ENCODE results near the gene IFT27. TPM values are rescaled to one million over a fixed set of nuclear protein-coding genes. Genes with fewer than 3 reads are reported as not detected.
"Not testable (repeated sequence)": the region's sequence is repeated elsewhere in the genome, so short reads cannot be mapped to it uniquely, and the experiment has no call there.

Gene IFT27
- polyA plus RNA-seq, 1 donor (not counting 4 experiments of a cell fraction or from before 2014, with no cell fraction given) = 18.5 TPM

GRCh38 chr22:36732609-36733008 lies 43.3 kb downstream of the IFT27 start:
- Histone ChIP-seq H4K20me1 (ENCODE audit: control insufficient read depth, extremely low read depth, insufficient read depth, low read length) (peaks cover 2% of the 10 kb centered on the region), H3K4me1 (ENCODE audit: control insufficient read depth, extremely low read depth, insufficient read depth, low read length) (no peaks in the 10 kb centered on the region), H3K9me3 (ENCODE audit: control insufficient read depth, low read depth, low read length) (no peaks in the 10 kb centered on the region), H3K9ac (ENCODE audit: control insufficient read depth, extremely low read depth, insufficient read depth, low read length) (no peak overlapping the region), H3K27me3 (ENCODE audit: control insufficient read depth, extremely low read depth, insufficient read depth, low read length) (peaks cover 15% of the 10 kb centered on the region), H3K27ac (ENCODE audit: control insufficient read depth, insufficient read depth, low read length) (no peak overlapping the region), H2AFZ (ENCODE audit: control insufficient read depth, low read length) (no peak overlapping the region), H3K79me2 (ENCODE audit: control insufficient read depth, insufficient read depth, low read length) (no peaks in the 10 kb centered on the region), H3K9me1 (ENCODE audit: control insufficient read depth, extremely low read depth, insufficient read depth, low read length) (no peaks in the 10 kb centered on the region), H3K36me3 (ENCODE audit: control insufficient read depth in 2 of 2, extremely low read depth in 1 of 2, insufficient read depth in 2 of 2, low read length in 2 of 2) (no peaks in the 10 kb centered on the region), H3K4me3 (ENCODE audit: control insufficient read depth in 2 of 3, extremely low read depth in 1 of 3, insufficient read depth in 2 of 3, low read depth in 1 of 3, low read length in 3 of 3) (no peak overlapping the region), H3K4me2 (ENCODE audit: control insufficient read depth, extremely low read depth, insufficient read depth, low read depth, low read length) (no peak overlapping the region)
- TF ChIP-seq EZH2 (IDR thresholded peaks at IDR 0.05; ENCODE audit: low read length) = no peak
- TF ChIP-seq CTCF (optimal IDR thresholded peaks at IDR 0.05 in 1 of 3, IDR thresholded peaks at IDR 0.05 in 1 of 3, conservative IDR thresholded peaks at IDR 0.05 in 1 of 3; ENCODE audit: extremely low read depth in 1 of 3, insufficient read depth in 2 of 3, low read length in 3 of 3) = no peak
- FAIRE-seq (no peak), DNase-seq (ENCODE audit: low read depth, low spot score) (no peak)
- dilution Hi-C loops (cut with MboI; ENCODE audit: extremely low pct_ligation_motif_present, low sequenced_read_pairs) = no loop called here

- H4K20me1 ChIP-seq (ENCODE audit: control insufficient read depth, extremely low read depth, insufficient read depth, low read length) = peaks cover 2% of the 10 kb centered on the region
- H3K4me1 ChIP-seq (ENCODE audit: control insufficient read depth, extremely low read depth, insufficient read depth, low read length) = no peaks in the 10 kb centered on the region
- DNase-seq (ENCODE audit: low read depth, low spot score) (no peak), FAIRE-seq (no peak)
- dilution Hi-C loops (cut with MboI; ENCODE audit: extremely low pct_ligation_motif_present, low sequenced_read_pairs) = no loop called here
- H3K9me1 ChIP-seq (ENCODE audit: control insufficient read depth, extremely low read depth, insufficient read depth, low read length) = no peaks in the 10 kb centered on the region
- peaks cover 19% of the 10 kb centered on the region for H3K27me3 ChIP-seq (ENCODE audit: control insufficient read depth, extremely low read depth, insufficient read depth, low read length)
- no peaks in the 10 kb centered on the region for H3K9me3 ChIP-seq (ENCODE audit: control insufficient read depth, low read depth, low read length)
- TF ChIP-seq EZH2 (IDR thresholded peaks at IDR 0.05; ENCODE audit: low read length) = no peak
- no peak for TF ChIP-seq CTCF (optimal IDR thresholded peaks at IDR 0.05 in 1 of 3, IDR thresholded peaks at IDR 0.05 in 1 of 3, conservative IDR thresholded peaks at IDR 0.05 in 1 of 3; ENCODE audit: extremely low read depth in 1 of 3, insufficient read depth in 2 of 3, low read length in 3 of 3)
- H3K79me2 ChIP-seq (ENCODE audit: control insufficient read depth, insufficient read depth, low read length) = no peaks in the 10 kb centered on the region
- no peak overlapping the region for H3K4me3 ChIP-seq (ENCODE audit: control insufficient read depth in 2 of 3, extremely low read depth in 1 of 3, insufficient read depth in 2 of 3, low read depth in 1 of 3, low read length in 3 of 3)
- H2AFZ ChIP-seq (ENCODE audit: control insufficient read depth, low read length) = no peak overlapping the region
- no peak overlapping the region for H3K9ac ChIP-seq (ENCODE audit: control insufficient read depth, extremely low read depth, insufficient read depth, low read length)
- no peaks in the 10 kb centered on the region for H3K36me3 ChIP-seq (ENCODE audit: control insufficient read depth in 2 of 2, extremely low read depth in 1 of 2, insufficient read depth in 2 of 2, low read length in 2 of 2)
- no peak overlapping the region for H3K27ac ChIP-seq (ENCODE audit: control insufficient read depth, insufficient read depth, low read length)
- H3K4me2 ChIP-seq (ENCODE audit: control insufficient read depth, extremely low read depth, insufficient read depth, low read depth, low read length) = no peak overlapping the region
Measured at GRCh38 chr22:36731916-36732315, 44.0 kb downstream of the IFT27 start.

GRCh38 chr22:36731321-36731720 lies 44.6 kb downstream of the IFT27 start:
- H2AFZ ChIP-seq (ENCODE audit: control insufficient read depth, low read length); H3K9ac ChIP-seq (ENCODE audit: control insufficient read depth, extremely low read depth, insufficient read depth, low read length); H4K20me1 ChIP-seq (ENCODE audit: control insufficient read depth, extremely low read depth, insufficient read depth, low read length); H3K9me1 ChIP-seq (ENCODE audit: control insufficient read depth, extremely low read depth, insufficient read depth, low read length); H3K79me2 ChIP-seq (ENCODE audit: control insufficient read depth, insufficient read depth, low read length); H3K27ac ChIP-seq (ENCODE audit: control insufficient read depth, insufficient read depth, low read length); FAIRE-seq; H3K36me3 ChIP-seq (ENCODE audit: control insufficient read depth in 2 of 2, extremely low read depth in 1 of 2, insufficient read depth in 2 of 2, low read length in 2 of 2); H3K4me1 ChIP-seq (ENCODE audit: control insufficient read depth, extremely low read depth, insufficient read depth, low read length); H3K9me3 ChIP-seq (ENCODE audit: control insufficient read depth, low read depth, low read length); dilution Hi-C loops (cut with MboI; ENCODE audit: extremely low pct_ligation_motif_present, low sequenced_read_pairs); DNase-seq (ENCODE audit: low read depth, low spot score); H3K4me3 ChIP-seq (ENCODE audit: control insufficient read depth in 2 of 3, extremely low read depth in 1 of 3, insufficient read depth in 2 of 3, low read depth in 1 of 3, low read length in 3 of 3); H3K4me2 ChIP-seq (ENCODE audit: control insufficient read depth, extremely low read depth, insufficient read depth, low read depth, low read length): not testable (repeated sequence)
- peaks cover 19% of the 10 kb centered on the region for H3K27me3 ChIP-seq (ENCODE audit: control insufficient read depth, extremely low read depth, insufficient read depth, low read length)
